Activated T-helper 2 cell treated with anti-CD3 and anti-CD28 coated beads, Interferon-gamma antibody, Interleukin-2, Interleukin-4, amounts not matched to agents 10 μg/mL and 5 μg/mL and 100 μg/mL, durations not matched to agents 14 hours and 24 hours and 36 hours (primary cell): ENCODE results near the gene ODF4. TPM values are rescaled to one million over a fixed set of nuclear protein-coding genes. Genes with fewer than 3 reads are reported as not detected.

Source experiments
- DNase-seq: peaks from one replicate; pipeline ENCODE4 v3.0.0; 2021; ENCODE audit warnings: low spot score
- H3K27ac Mint-ChIP-seq: one replicate; pipeline ENCODE4 v1.8.0; 2021; ENCODE audit warnings: mixed read lengths
- H3K27me3 Mint-ChIP-seq: one replicate; pipeline ENCODE4 v1.8.0; 2021; ENCODE audit warnings: low read depth, mixed read lengths
- H3K36me3 Mint-ChIP-seq: one replicate; pipeline ENCODE4 v1.8.0; 2021; ENCODE audit warnings: low read depth, mixed read lengths
- H3K4me1 Mint-ChIP-seq: one replicate; pipeline ENCODE4 v1.8.0; 2021; ENCODE audit warnings: low read depth, mixed read lengths
- H3K4me3 Mint-ChIP-seq: one replicate; pipeline ENCODE4 v1.8.0; 2021; ENCODE audit warnings: low read depth, mild to moderate bottlenecking, moderate library complexity, mixed read lengths
- H3K9me3 Mint-ChIP-seq: one replicate; pipeline ENCODE4 v1.8.0; 2021; ENCODE audit warnings: mixed read lengths
- intact Hi-C: fragments of 100-400 bp; cut with micrococcal nuclease; formaldehyde crosslinking; loops from one replicate; pipeline ENCODE4 v1.15.1; 2023
- total RNA-seq: library from RNA; stranded (reverse); gene quantifications from 2 replicates; pipeline ENCODE4 v1.2.3, GENCODE V29; 2022

The ODF4 gene
- total RNA-seq: not detected in 2 replicates

DNA sequence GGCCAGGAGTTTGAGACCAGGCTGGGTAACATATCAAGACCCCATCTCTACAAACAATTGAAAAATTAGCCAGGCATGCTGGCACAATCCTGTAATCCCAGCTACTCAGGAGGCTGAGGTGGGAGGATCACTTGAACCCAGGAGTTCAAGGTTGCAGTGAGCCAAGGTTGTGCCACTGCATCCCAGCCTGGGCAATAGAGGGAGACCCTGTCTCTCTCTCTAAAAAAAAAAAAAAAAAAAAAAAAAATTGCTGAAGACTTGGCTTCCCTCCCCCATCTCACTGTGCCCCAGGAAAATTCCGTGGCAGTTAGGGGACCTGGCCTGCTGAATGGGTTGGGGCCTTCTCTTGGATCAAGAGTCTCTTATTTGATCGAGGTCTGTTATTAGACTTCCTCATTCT, at the start of gene ODF4:
TSS of gene ODF4 (plus strand) at position 301 of the 400 bp plus-strand sequence. CDS start 212 bp downstream, outside the sequence.
- H3K4me3 Mint-ChIP-seq: no peak within 1 kb of the TSS
- peaks cover 7% of the 10 kb centered on the region for H3K4me1 Mint-ChIP-seq
- DNase-seq: no peak
- H3K9me3 Mint-ChIP-seq: no peaks in the 10 kb centered on the region
- intact Hi-C loops: no loop called here
- H3K27me3 Mint-ChIP-seq: peaks cover 2% of the 10 kb centered on the region
- no peak within 1 kb of the TSS for H3K27ac Mint-ChIP-seq
- H3K36me3 Mint-ChIP-seq: no peaks in the 10 kb centered on the region

GRCh38 chr17:8290043-8290442, 49.6 kb upstream of the ODF4 start:
- intact Hi-C loops: no loop called here
- H3K27me3 Mint-ChIP-seq: no peaks in the 10 kb centered on the region

GRCh38 chr17:8292639-8293395, 46.8 kb upstream of the ODF4 start:
- Mint-ChIP-seq H3K4me3 (no peak overlapping the region), H3K4me1 (peaks cover 46% of the 10 kb centered on the region)
- intact Hi-C loops: no loop called here

More at GRCh38 chr17:8290043-8290442, 49.6 kb upstream of the ODF4 start:
- Mint-ChIP-seq H3K27ac (peak overlapping the region; percentile 72), H3K9me3 (no peaks in the 10 kb centered on the region), H3K36me3 (peaks cover 21% of the 10 kb centered on the region), H3K4me1 (peaks cover 47% of the 10 kb centered on the region), H3K4me3 (peak overlapping the region; percentile 97)
- no peak for DNase-seq

DNA sequence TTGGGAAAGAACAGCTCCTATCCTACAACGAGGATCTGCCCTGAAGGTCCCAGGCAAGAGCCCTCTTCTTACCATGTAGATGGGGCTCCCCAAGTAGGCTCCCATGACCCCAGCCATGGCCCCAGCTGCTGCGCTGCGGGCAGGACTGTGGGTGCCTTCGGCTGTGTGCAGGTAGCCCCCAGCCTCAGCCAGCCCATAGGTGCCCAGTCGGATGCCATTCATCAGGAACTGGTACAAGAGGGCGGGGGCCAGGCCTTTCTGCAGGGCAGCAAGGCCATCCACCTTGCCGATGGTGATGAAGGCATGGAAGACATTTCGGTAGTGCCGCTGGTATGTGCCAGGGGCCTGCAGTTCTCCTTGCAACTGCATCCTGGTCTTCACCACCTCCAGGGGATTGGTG, 45.3 kb upstream of the ODF4 start:
- Mint-ChIP-seq H3K9me3 (no peaks in the 10 kb centered on the region), H3K4me1 (peaks cover 37% of the 10 kb centered on the region), H3K27me3 (no peaks in the 10 kb centered on the region), H3K27ac (peak overlapping the region; percentile 91), H3K4me3 (peak overlapping the region; percentile 90), H3K36me3 (peaks cover 14% of the 10 kb centered on the region)
- no peak for DNase-seq
- intact Hi-C loops: loop anchor here (2.0 kb wide), 1 partner anchor 72 kb away; no protein-coding TSS in a partner anchor

More at GRCh38 chr17:8292639-8293395, 46.8 kb upstream of the ODF4 start:
- Mint-ChIP-seq H3K9me3 (no peaks in the 10 kb centered on the region), H3K27me3 (no peaks in the 10 kb centered on the region), H3K36me3 (peaks cover 21% of the 10 kb centered on the region), H3K27ac (no peak overlapping the region)
- DNase-seq: no peak

DNA sequence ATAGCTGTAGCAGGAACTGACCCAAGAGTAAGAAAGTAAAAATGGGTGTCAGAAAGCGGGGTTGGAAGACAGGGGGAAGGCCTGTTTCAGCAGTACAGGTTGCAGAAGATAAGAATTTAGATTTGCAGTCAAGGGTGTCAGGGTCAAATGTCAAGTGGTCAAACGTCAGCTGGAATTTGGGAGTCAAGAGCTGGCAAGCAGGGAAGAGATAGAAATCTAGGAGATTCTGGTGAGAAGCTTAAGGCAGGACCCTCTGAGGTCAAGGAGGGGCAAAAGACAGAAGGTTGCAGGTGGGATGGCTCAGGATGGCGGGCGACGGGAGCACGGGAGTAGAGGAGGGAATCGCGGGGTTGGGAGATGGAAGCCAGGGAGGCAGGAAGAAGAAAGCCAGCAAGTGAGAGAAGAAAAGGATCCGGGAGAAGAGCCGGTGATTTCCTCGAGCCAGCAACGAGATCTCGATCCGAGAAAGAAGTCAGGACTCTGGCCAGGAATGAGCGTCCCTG, 44.8 kb upstream of the ODF4 start:
- Mint-ChIP-seq H3K4me1 (peaks cover 33% of the 10 kb centered on the region), H3K9me3 (no peaks in the 10 kb centered on the region), H3K27me3 (no peaks in the 10 kb centered on the region), H3K27ac (peak overlapping the region; percentile 91), H3K4me3 (peak overlapping the region; percentile 90), H3K36me3 (peaks cover 11% of the 10 kb centered on the region)
- no peak for DNase-seq
- intact Hi-C loops: loop anchor here (1.0 to 5.0 kb wide), 4 partner anchors 46 to 173 kb away; partner anchors contain the start of genes HES7 and PFAS

DNA sequence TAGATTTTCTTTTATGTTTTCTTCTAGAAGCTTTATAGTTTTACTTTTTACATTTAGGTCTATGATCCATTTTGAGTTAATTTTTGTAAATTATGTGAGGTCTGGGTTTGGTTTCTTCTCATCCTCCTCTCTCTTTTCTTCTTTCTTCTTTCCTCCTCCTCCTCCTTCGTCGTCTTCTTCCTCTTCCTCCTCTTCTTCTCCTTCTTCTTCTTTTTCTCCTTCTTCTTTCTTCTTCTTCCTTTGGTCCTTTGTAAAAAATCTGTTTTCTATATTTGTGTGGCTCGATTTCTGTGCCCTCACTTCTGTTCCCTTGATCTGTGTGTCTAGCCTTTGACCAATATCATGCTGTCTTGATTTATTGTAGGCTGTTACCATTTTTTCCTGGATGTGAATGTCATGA, 39.4 kb upstream of the ODF4 start:
- DNase-seq: no peak
- H3K36me3 Mint-ChIP-seq: no peaks in the 10 kb centered on the region
- H3K27ac Mint-ChIP-seq: no peak overlapping the region
- intact Hi-C loops: loop anchor here (2.0 to 10.0 kb wide), 2 partner anchors 73 to 215 kb away; partner anchors contain the start of gene ALOX12B
- no peaks in the 10 kb centered on the region for H3K9me3 Mint-ChIP-seq
- peaks cover 11% of the 10 kb centered on the region for H3K4me1 Mint-ChIP-seq
- H3K4me3 Mint-ChIP-seq: no peak overlapping the region
- no peaks in the 10 kb centered on the region for H3K27me3 Mint-ChIP-seq

DNA sequence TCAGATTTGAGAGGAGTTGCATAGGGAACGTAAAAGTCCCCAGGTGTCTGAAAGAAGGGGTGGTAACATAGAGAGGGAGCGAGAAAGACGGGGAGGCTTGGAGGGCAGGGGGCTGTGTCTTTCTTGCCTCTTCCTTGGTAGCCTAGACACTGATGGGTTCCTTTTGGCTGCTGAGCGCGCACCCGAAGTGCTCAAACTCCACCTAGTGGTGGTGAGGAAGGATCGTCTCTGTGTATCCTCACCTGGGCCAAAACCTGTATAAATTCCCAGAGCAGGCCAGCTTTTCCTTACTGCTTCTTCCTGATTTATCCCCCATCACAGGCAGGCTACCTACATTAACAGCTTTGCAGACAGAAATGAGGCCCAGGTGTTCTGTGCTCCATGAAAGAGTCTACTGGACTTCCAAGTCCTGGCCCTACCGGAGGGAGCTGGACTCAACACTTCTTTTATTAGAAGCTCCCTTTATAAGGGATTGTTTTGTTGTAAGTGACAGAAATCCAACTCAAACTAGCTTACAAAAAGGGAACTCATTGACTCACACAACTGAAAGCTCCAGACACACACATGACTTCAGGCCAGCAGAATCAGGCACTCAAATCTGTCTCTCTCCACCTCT, 38.9 kb upstream of the ODF4 start:
- H3K9me3 Mint-ChIP-seq: no peaks in the 10 kb centered on the region
- no peak overlapping the region for H3K27ac Mint-ChIP-seq
- H3K36me3 Mint-ChIP-seq: no peaks in the 10 kb centered on the region
- intact Hi-C loops: loop anchor here (2.0 to 10.0 kb wide), 2 partner anchors 74 to 216 kb away; partner anchors contain the start of gene ALOX12B
- DNase-seq: peak; percentile 49
- no peak overlapping the region for H3K4me3 Mint-ChIP-seq
- peaks cover 11% of the 10 kb centered on the region for H3K4me1 Mint-ChIP-seq
- H3K27me3 Mint-ChIP-seq: no peaks in the 10 kb centered on the region

- no peaks in the 10 kb centered on the region for H3K4me1 Mint-ChIP-seq
- no peaks in the 10 kb centered on the region for H3K36me3 Mint-ChIP-seq
- peaks cover 3% of the 10 kb centered on the region for H3K27me3 Mint-ChIP-seq
- H3K9me3 Mint-ChIP-seq: no peaks in the 10 kb centered on the region
- no peak overlapping the region for H3K27ac Mint-ChIP-seq
- no peak overlapping the region for H3K4me3 Mint-ChIP-seq
- intact Hi-C loops: no loop called here
- no peak for DNase-seq
Observed at GRCh38 chr17:8310601-8311123, 29.0 kb upstream of the ODF4 start.

DNA sequence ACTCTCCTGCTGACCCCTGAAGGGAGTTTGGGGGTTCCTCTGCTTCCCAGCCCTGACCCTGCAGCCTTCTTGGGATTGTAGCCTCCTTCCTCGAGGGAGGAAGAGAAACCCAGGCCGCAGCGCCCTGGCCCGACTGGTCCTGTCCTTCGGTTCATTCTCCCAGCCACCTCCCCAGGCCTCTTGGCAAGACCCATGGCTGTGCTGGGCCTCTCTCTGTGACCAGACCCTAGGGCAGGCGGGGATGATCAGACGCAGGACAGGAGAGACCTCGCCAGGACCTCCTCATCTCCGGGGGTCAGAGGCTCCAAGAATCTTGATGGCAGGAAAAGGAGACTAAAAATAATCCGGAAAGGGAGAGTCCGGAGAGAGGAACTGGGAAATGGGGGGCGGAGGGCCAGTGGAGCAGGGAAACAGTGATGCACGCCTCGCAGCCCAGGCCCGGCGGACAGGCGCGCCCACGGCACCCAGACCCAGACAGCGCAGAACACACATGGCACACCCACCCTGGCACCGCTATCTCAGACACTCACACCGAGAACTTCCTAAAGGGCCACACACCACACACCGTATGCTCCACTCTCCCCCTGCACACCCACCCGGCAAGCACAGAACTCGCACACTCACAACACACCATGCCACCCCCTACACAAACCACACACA, 28.4 kb upstream of the ODF4 start:
- H3K36me3 Mint-ChIP-seq: no peaks in the 10 kb centered on the region
- intact Hi-C loops: no loop called here
- no peak overlapping the region for H3K4me3 Mint-ChIP-seq
- H3K9me3 Mint-ChIP-seq: no peaks in the 10 kb centered on the region
- no peak overlapping the region for H3K27ac Mint-ChIP-seq
- no peaks in the 10 kb centered on the region for H3K4me1 Mint-ChIP-seq
- DNase-seq: no peak
- peaks cover 7% of the 10 kb centered on the region for H3K27me3 Mint-ChIP-seq

DNA sequence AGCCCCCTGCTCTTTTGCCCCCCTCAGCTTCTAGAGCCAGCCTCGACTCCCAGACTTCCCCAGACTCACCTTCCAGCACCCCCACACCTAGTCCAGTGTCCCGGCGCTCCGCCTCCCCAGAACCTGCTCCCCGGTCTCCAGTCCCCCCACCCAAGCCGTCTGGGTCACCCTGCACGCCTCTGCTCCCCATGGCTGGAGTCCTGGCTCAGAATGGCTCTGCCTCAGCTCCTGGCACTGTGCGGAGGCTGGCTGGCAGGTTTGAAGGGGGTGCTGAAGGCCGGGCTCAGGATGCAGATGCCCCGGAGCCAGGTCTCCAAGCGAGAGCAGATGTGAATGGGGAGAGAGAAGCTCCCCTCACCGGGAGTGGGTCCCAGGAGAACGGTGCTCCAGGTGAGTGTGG, 27.4 kb upstream of the ODF4 start:
- Mint-ChIP-seq H3K27me3 (peaks cover 9% of the 10 kb centered on the region), H3K36me3 (no peaks in the 10 kb centered on the region), H3K4me3 (no peak overlapping the region), H3K4me1 (no peaks in the 10 kb centered on the region), H3K27ac (no peak overlapping the region), H3K9me3 (no peaks in the 10 kb centered on the region)
- intact Hi-C loops: no loop called here
- DNase-seq: no peak

DNA sequence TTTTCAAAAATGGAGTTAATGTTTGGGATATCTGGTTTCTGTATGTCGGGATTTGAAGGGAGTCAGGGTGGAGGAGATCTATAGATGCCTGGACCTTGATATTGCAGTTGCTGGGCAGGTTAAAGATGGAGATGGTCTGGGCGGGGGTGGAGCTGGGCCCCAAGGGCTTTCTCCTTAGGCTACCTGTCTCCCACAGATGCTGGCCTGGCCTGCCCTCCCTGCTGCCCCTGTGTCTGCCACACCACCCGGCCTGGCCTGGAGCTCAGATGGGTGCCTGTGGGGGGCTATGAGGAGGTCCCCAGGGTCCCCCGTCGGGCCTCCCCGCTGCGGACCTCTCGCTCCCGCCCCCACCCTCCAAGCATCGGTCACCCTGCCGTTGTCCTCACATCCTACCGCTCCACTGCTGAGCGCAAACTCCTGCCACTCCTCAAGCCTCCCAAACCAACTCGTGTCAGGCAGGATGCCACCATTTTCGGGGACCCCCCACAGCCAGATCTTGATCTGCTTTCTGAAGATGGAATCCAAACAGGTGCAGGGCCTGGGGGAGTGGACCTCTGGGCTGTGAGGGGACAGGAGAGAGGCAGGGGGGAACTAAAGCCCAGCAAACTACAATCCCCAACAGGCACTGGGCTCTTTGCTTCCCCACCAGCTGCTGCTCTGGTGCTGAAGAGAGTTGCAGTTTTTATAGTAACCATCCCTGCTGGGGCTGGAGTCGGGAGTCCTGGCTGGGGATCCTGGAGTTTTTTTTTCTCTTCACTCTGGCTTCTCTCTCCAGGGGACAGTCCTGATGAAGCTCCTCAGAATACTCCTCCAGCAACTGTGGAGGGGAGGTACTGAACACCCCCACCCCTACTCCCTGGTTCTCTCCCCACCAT, 26.7 kb upstream of the ODF4 start:
- Mint-ChIP-seq H3K27ac (no peak overlapping the region), H3K36me3 (no peaks in the 10 kb centered on the region), H3K4me3 (no peak overlapping the region), H3K9me3 (no peaks in the 10 kb centered on the region), H3K4me1 (no peaks in the 10 kb centered on the region), H3K27me3 (peaks cover 9% of the 10 kb centered on the region)
- DNase-seq: no peak
- intact Hi-C loops: no loop called here
